Liver (tissue), 9 donors: ENCODE measurements around the gene TYRP1. TPM values are rescaled to one million over a fixed set of nuclear protein-coding genes. Genes with fewer than 3 reads are reported as not detected.

Experiments used
- DNase-seq: peaks from one replicate; pipeline ENCODE4 v3.0.0-alpha.2; 2017; ENCODE audit warnings: low spot score
- H3K27ac ChIP-seq, 2 donors: one replicate each; pipeline ENCODE4 v1.7.0; 2013; ENCODE audit warnings: inconsistent platforms in 2 of 2, low read length in 2 of 2, control low read depth in 1 of 2, low read depth in 1 of 2, mild to moderate bottlenecking in 1 of 2
- H3K27me3 ChIP-seq, 4 donors: one replicate each; pipeline versions ENCODE4 v1.6.1 to v1.7.0; 2013; ENCODE audit warnings: low read length in 3 of 4, inconsistent platforms in 1 of 4, mild to moderate bottlenecking in 1 of 4, moderate library complexity in 1 of 4; ENCODE audit not compliant: control insufficient read depth in 4 of 4, insufficient read depth in 4 of 4
- H3K36me3 ChIP-seq, 4 donors: one replicate each; pipeline versions ENCODE4 v1.6.1 to v1.7.0; 2013; ENCODE audit warnings: low read length in 3 of 4, mild to moderate bottlenecking in 3 of 4, low read depth in 1 of 4, moderate library complexity in 1 of 4; ENCODE audit not compliant: control insufficient read depth in 4 of 4, insufficient read depth in 3 of 4
- H3K4me1 ChIP-seq, 4 donors: one replicate each; pipeline versions ENCODE4 v1.6.1 to v1.7.0; 2013; ENCODE audit warnings: low read length in 3 of 4, mild to moderate bottlenecking in 3 of 4, moderate library complexity in 1 of 4; ENCODE audit not compliant: control insufficient read depth in 4 of 4, insufficient read depth in 4 of 4
- H3K4me3 ChIP-seq, 3 donors: one replicate each; pipeline versions ENCODE4 v1.6.1 to v1.7.0; 2013; ENCODE audit warnings: low read length in 3 of 3, control low read depth in 1 of 3, low read depth in 1 of 3, mild to moderate bottlenecking in 1 of 3
- H3K9ac ChIP-seq, 2 donors: one replicate each; pipeline ENCODE4 v1.7.0; 2013; ENCODE audit warnings: low read length in 2 of 2, mild to moderate bottlenecking in 2 of 2, moderate library complexity in 2 of 2, control low read depth in 1 of 2, low read depth in 1 of 2
- H3K9me3 ChIP-seq, 4 donors: one replicate each; pipeline versions ENCODE4 v1.6.1 to v1.7.0; 2013; ENCODE audit warnings: low read length in 3 of 4; ENCODE audit not compliant: control insufficient read depth in 4 of 4
- EGR1 ChIP-seq, 2 donors: IDR thresholded peaks; 2 replicates each; pipeline ENCODE4 v1.6.1; 2016 to 2018; ENCODE audit warnings: antibody characterized with exemption in 2 of 2, low read depth in 2 of 2
- FOXA1 ChIP-seq: IDR thresholded peaks from 2 replicates; pipeline ENCODE4 v1.6.1; 2016; ENCODE audit warnings: antibody characterized with exemption
- FOXA2 ChIP-seq: IDR thresholded peaks from 2 replicates; pipeline ENCODE4 v1.6.1; 2016; ENCODE audit warnings: antibody characterized with exemption
- GABPA ChIP-seq, 2 donors: IDR thresholded peaks in 1 of 2; conservative IDR thresholded peaks in 1 of 2; 2 replicates each; pipeline ENCODE4 v1.6.1; 2016; ENCODE audit warnings: antibody characterized with exemption in 2 of 2, mild to moderate bottlenecking in 1 of 2, moderate library complexity in 1 of 2
- HNF4A ChIP-seq, 2 donors: conservative IDR thresholded peaks; 2 replicates each; pipeline ENCODE4 v1.6.1; 2016; ENCODE audit warnings: antibody characterized with exemption in 2 of 2, mild to moderate bottlenecking in 2 of 2
- HNF4G ChIP-seq: IDR thresholded peaks from 2 replicates; pipeline ENCODE4 v1.6.1; 2016; ENCODE audit warnings: antibody characterized with exemption
- JUND ChIP-seq, 2 donors: IDR thresholded peaks; 2 replicates each; pipeline ENCODE4 v1.6.1; 2016; ENCODE audit warnings: antibody characterized with exemption in 2 of 2
- NR2F2 ChIP-seq: IDR thresholded peaks from 2 replicates; pipeline ENCODE4 v1.6.1; 2016; ENCODE audit warnings: antibody characterized with exemption
- RAD21 ChIP-seq, 2 donors: IDR thresholded peaks; 2 replicates each; pipeline ENCODE4 v1.6.1; 2016; ENCODE audit warnings: antibody characterized with exemption in 2 of 2, mild to moderate bottlenecking in 2 of 2
- SP1 ChIP-seq: IDR thresholded peaks from 2 replicates; pipeline ENCODE4 v1.6.1; 2018; ENCODE audit warnings: antibody characterized with exemption, mild to moderate bottlenecking
- TAF1 ChIP-seq: conservative IDR thresholded peaks from 2 replicates; pipeline ENCODE4 v1.6.1; 2016; ENCODE audit warnings: antibody characterized with exemption, mild to moderate bottlenecking
- WGBS: extraction: QIAGEN DNeasy Blood & Tissue Kit; methylation state at CpG from one replicate; pipeline ENCODE4 v1.1.7; 2013; 5-methylcytosine and 5-hydroxymethylcytosine counted together
- polyA plus RNA-seq, 2 donors: library from polyadenylated mRNA; stranded (reverse) in 1 of 2; unstranded in 1 of 2; fragments of 200-250 nt in 1 of 2; fragments of >200 nt in 1 of 2; fragmentation: Nextera tagmentation in 1 of 2; extraction: Ambion mirVana in 1 of 2; gene quantifications; one replicate each; pipeline versions ENCODE4 v1.2.1 to v1.2.3, GENCODE V29; 2013 to 2015
- total RNA-seq, 2 donors: library from RNA; depleted of rRNA; stranded (reverse); fragments of >200 nt; gene quantifications; one replicate each; pipeline ENCODE4 v1.2.3, GENCODE V29; 2014
- TF ChIP-seq, protein P1 (sequence below): IDR thresholded peaks from 2 replicates; pipeline ENCODE4 v1.6.1; 2016; ENCODE audit warnings: antibody characterized with exemption, mild to moderate bottlenecking
- TF ChIP-seq, protein P2 (sequence below): IDR thresholded peaks from 2 replicates; pipeline ENCODE4 v1.6.1; 2016; ENCODE audit warnings: antibody characterized with exemption
- TF ChIP-seq, protein P3 (sequence below): IDR thresholded peaks from 2 replicates; pipeline ENCODE4 v1.6.1; 2016; ENCODE audit warnings: antibody characterized with exemption
- donor health status: healthy.
- donor health status: healthy.
- donor health status: healthy.
- donor health status: healthy.
- donor health status: healthy.

Gene TYRP1, protein sequence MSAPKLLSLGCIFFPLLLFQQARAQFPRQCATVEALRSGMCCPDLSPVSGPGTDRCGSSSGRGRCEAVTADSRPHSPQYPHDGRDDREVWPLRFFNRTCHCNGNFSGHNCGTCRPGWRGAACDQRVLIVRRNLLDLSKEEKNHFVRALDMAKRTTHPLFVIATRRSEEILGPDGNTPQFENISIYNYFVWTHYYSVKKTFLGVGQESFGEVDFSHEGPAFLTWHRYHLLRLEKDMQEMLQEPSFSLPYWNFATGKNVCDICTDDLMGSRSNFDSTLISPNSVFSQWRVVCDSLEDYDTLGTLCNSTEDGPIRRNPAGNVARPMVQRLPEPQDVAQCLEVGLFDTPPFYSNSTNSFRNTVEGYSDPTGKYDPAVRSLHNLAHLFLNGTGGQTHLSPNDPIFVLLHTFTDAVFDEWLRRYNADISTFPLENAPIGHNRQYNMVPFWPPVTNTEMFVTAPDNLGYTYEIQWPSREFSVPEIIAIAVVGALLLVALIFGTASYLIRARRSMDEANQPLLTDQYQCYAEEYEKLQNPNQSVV
- under 1 TPM in 1 of 2 donors, not detected in 1; 0.17 TPM for total RNA-seq
- not detected for polyA plus RNA-seq

DNA sequence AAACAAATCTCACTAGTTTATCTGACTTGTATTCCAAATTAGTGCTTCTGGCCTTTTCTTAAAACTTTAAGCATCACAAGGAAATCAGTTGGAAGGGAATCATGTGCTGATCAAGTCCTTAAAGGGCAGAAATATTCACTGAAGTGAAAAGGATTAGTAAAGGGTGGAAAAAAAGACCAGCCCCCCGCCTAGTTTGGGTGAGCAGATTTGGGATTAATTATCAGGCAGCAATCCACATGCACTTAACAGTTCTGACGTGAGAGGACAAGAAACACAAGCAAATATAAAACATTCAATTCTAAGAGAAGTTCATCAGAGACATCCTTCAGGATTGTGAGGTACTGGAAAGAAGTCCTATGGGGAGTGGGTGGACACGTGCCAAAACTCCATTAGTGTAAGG lies at the start of gene TYRP1:
Gene TYRP1 (plus strand): TSS at position 245 of the 400 bp plus-strand sequence. CDS start 612 bp downstream, outside the sequence.
- H3K4me1 ChIP-seq, result no peaks in the 10 kb centered on the region
- no peaks in the 10 kb centered on the region for H3K36me3 ChIP-seq
- no peaks in the 10 kb centered on the region for H3K9me3 ChIP-seq
- H3K4me3 ChIP-seq, result no peak within 1 kb of the TSS
- TF ChIP-seq, protein P1, sequence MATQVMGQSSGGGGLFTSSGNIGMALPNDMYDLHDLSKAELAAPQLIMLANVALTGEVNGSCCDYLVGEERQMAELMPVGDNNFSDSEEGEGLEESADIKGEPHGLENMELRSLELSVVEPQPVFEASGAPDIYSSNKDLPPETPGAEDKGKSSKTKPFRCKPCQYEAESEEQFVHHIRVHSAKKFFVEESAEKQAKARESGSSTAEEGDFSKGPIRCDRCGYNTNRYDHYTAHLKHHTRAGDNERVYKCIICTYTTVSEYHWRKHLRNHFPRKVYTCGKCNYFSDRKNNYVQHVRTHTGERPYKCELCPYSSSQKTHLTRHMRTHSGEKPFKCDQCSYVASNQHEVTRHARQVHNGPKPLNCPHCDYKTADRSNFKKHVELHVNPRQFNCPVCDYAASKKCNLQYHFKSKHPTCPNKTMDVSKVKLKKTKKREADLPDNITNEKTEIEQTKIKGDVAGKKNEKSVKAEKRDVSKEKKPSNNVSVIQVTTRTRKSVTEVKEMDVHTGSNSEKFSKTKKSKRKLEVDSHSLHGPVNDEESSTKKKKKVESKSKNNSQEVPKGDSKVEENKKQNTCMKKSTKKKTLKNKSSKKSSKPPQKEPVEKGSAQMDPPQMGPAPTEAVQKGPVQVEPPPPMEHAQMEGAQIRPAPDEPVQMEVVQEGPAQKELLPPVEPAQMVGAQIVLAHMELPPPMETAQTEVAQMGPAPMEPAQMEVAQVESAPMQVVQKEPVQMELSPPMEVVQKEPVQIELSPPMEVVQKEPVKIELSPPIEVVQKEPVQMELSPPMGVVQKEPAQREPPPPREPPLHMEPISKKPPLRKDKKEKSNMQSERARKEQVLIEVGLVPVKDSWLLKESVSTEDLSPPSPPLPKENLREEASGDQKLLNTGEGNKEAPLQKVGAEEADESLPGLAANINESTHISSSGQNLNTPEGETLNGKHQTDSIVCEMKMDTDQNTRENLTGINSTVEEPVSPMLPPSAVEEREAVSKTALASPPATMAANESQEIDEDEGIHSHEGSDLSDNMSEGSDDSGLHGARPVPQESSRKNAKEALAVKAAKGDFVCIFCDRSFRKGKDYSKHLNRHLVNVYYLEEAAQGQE, result no peak
- TF ChIP-seq FOXA2, result no peak
- TF ChIP-seq, protein P2, sequence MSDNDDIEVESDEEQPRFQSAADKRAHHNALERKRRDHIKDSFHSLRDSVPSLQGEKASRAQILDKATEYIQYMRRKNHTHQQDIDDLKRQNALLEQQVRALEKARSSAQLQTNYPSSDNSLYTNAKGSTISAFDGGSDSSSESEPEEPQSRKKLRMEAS, result no peak
- TF ChIP-seq NR2F2, result no peak
- no peak for TF ChIP-seq TAF1
- no peak for TF ChIP-seq GABPA (IDR thresholded peaks at IDR 0.05 in 1 of 2, conservative IDR thresholded peaks at IDR 0.05 in 1 of 2)
- TF ChIP-seq EGR1 (IDR thresholded peaks at IDR 0.05; ENCODE audit: low read depth in 2 of 2), result no peak
- TF ChIP-seq RAD21 (IDR thresholded peaks at IDR 0.05), result no peak
- no peak within 1 kb of the TSS for H3K9ac ChIP-seq
- peaks cover 0 to 3% (median 0%) of the 10 kb centered on the region in 4 donors for H3K27me3 ChIP-seq
- DNase-seq, result no peak
- 82% methylated on average over 3 of the region's 3 CpGs for WGBS
- H3K27ac ChIP-seq, result no peak within 1 kb of the TSS

DNA sequence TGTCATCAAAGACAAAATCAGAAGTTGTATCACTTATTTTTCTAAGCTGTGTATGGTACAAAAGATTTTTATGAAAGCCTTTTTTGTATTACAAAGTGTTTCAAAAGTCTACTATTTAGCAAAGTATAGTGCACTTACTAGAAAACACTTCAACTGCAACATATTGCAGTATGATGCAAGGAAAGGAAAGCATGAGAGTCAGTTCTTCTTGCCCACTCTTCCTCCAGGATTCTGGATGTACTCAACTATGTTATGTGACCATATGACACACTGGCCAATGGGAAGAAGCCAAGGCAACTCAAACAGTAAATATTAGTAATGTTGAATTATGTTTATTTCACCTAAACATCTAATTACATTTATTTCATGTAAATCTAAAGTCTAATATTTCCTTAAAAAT lies 49.5 kb upstream of the TYRP1 start:
- H3K9me3 ChIP-seq, result peaks cover 0 to 2% (median 0%) of the 10 kb centered on the region in 4 donors
- no peak for DNase-seq
- H3K27me3 ChIP-seq, result no peaks in the 10 kb centered on the region
- TF ChIP-seq, protein P2, result no peak
- TF ChIP-seq SP1, result no peak
- no peak for TF ChIP-seq HNF4G
- TF ChIP-seq, protein P1, result no peak
- no peak for TF ChIP-seq FOXA1
- TF ChIP-seq HNF4A (conservative IDR thresholded peaks at IDR 0.05), result no peak
- TF ChIP-seq JUND (IDR thresholded peaks at IDR 0.05), result no peak
- no peak for TF ChIP-seq FOXA2
- TF ChIP-seq EGR1 (IDR thresholded peaks at IDR 0.05; ENCODE audit: low read depth in 2 of 2), result no peak
- TF ChIP-seq, protein P3, sequence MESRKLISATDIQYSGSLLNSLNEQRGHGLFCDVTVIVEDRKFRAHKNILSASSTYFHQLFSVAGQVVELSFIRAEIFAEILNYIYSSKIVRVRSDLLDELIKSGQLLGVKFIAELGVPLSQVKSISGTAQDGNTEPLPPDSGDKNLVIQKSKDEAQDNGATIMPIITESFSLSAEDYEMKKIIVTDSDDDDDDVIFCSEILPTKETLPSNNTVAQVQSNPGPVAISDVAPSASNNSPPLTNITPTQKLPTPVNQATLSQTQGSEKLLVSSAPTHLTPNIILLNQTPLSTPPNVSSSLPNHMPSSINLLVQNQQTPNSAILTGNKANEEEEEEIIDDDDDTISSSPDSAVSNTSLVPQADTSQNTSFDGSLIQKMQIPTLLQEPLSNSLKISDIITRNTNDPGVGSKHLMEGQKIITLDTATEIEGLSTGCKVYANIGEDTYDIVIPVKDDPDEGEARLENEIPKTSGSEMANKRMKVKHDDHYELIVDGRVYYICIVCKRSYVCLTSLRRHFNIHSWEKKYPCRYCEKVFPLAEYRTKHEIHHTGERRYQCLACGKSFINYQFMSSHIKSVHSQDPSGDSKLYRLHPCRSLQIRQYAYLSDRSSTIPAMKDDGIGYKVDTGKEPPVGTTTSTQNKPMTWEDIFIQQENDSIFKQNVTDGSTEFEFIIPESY, result no peak
- no peak overlapping the region for H3K27ac ChIP-seq
- H3K9ac ChIP-seq, result no peak overlapping the region
- no peaks in the 10 kb centered on the region for H3K4me1 ChIP-seq
- H3K36me3 ChIP-seq, result no peaks in the 10 kb centered on the region
- H3K4me3 ChIP-seq, result no peak overlapping the region
